Measurements from ENCODE around the gene PPFIA3.

PPFIA3 gene

GRCh38 chr19:49109051-49109450 is 10.3 kb upstream of the PPFIA3 start:
- TF ChIP-seq TAF1 (IDR thresholded peaks at IDR 0.05; ENCODE audit: low read depth): no peak
- TF ChIP-seq, protein P1, sequence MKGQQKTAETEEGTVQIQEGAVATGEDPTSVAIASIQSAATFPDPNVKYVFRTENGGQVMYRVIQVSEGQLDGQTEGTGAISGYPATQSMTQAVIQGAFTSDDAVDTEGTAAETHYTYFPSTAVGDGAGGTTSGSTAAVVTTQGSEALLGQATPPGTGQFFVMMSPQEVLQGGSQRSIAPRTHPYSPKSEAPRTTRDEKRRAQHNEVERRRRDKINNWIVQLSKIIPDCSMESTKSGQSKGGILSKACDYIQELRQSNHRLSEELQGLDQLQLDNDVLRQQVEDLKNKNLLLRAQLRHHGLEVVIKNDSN (IDR thresholded peaks at IDR 0.05): no peak

GRCh38 chr19:49109569-49110233 is 9.6 kb upstream of the PPFIA3 start:
- TF ChIP-seq CREB1 (IDR thresholded peaks at IDR 0.05; ENCODE audit: low read depth) (no peak), YY1 (IDR thresholded peaks at IDR 0.05; ENCODE audit: low read depth) (no peak), ZBTB7A (IDR thresholded peaks at IDR 0.05; ENCODE audit: low read depth) (no peak), TEAD4 (IDR thresholded peaks at IDR 0.05) (no peak), RAD21 (IDR thresholded peaks at IDR 0.05; ENCODE audit: low read depth) (no peak), FOXM1 (IDR thresholded peaks at IDR 0.05; ENCODE audit: borderline replicate concordance, low read depth) (no peak), TAF1 (IDR thresholded peaks at IDR 0.05; ENCODE audit: low read depth) (no peak)
- TF ChIP-seq, protein P2, sequence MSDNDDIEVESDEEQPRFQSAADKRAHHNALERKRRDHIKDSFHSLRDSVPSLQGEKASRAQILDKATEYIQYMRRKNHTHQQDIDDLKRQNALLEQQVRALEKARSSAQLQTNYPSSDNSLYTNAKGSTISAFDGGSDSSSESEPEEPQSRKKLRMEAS (IDR thresholded peaks at IDR 0.05): no peak
- TF ChIP-seq, protein P1 (IDR thresholded peaks at IDR 0.05): no peak

DNA sequence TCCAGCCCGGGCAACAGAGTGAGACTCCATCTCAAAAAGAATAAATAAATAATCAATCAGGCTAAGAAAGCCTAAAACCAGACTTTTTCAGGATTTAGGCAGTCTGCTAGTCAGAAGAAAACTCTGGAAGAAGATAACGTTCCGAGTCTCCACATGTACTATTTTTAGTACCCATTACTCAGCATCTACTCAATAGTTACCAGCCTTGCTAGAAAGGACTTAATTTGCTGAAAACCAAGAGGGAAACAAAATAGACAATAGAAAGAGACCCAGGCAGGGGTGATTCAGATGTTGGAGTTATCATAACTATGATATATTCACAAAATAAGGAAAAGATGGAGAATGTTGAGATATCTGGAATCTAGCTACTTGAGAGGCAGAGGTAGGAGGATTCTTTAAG is 8.8 kb upstream of the PPFIA3 start:
- no peak for TF ChIP-seq NFIC (IDR thresholded peaks at IDR 0.05)
- TF ChIP-seq TAF1 (IDR thresholded peaks at IDR 0.05; ENCODE audit: low read depth): no peak
- no peak for TF ChIP-seq YY1 (IDR thresholded peaks at IDR 0.05; ENCODE audit: low read depth)
- TF ChIP-seq TEAD4 (IDR thresholded peaks at IDR 0.05): no peak
- no peak for TF ChIP-seq REST (IDR thresholded peaks at IDR 0.05; ENCODE audit: low read depth)
- TF ChIP-seq, protein P1 (IDR thresholded peaks at IDR 0.05): no peak
- TF ChIP-seq RAD21 (IDR thresholded peaks at IDR 0.05; ENCODE audit: low read depth): no peak
- TF ChIP-seq, protein P2 (IDR thresholded peaks at IDR 0.05): no peak

DNA sequence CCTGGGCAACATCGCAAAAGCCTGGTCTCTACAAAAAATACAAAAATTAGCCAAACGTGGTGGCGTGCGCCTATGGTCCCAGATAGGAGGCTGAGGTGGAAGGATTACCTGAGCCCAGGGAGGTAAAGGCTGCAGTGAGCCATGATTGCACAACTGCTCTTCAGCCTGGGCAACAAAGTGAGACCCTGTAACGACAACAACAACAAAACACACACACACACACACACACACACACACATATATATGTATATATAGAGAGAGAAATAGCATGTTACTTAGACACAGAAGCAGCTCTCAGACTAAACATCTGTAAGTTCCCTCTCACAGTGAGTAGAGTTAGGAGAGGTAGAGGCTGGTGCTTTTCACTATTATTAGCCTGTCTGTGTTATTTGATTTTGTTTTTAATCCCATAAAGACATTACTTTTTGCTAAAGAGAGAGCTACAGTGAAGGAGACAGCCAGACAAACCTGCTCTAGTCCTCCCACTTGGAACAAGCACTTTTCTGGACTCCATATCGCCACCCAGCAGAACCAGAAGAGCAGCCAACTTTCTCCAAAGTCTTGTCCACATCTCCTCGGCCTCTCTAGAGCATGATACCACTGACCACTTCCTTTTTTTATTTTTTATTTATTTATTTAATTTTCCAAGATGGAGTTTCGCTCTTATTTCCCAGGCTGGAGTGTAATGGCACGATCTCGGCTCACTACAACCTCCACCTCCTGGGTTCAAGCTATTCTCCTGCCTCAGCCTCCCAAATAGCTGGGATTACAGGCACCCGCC is 7.9 kb upstream of the PPFIA3 start:
- TF ChIP-seq ZBTB7A (IDR thresholded peaks at IDR 0.05; ENCODE audit: low read depth) (no peak), FOXM1 (IDR thresholded peaks at IDR 0.05; ENCODE audit: borderline replicate concordance, low read depth) (no peak), EGR1 (IDR thresholded peaks at IDR 0.05) (no peak), YY1 (IDR thresholded peaks at IDR 0.05; ENCODE audit: low read depth) (no peak), NFIC (IDR thresholded peaks at IDR 0.05) (no peak), RAD21 (IDR thresholded peaks at IDR 0.05; ENCODE audit: low read depth) (no peak), TCF12 (IDR thresholded peaks at IDR 0.05; ENCODE audit: low read depth) (no peak), TAF1 (IDR thresholded peaks at IDR 0.05; ENCODE audit: low read depth) (no peak), CREB1 (IDR thresholded peaks at IDR 0.05; ENCODE audit: low read depth) (no peak), TEAD4 (IDR thresholded peaks at IDR 0.05) (no peak), CEBPB (IDR thresholded peaks at IDR 0.05) (no peak; the same call in 1 of the 2 replicates), EP300 (IDR thresholded peaks at IDR 0.05; ENCODE audit: borderline replicate concordance) (no peak), REST (IDR thresholded peaks at IDR 0.05; ENCODE audit: low read depth) (no peak)
- TF ChIP-seq, protein P2 (IDR thresholded peaks at IDR 0.05): no peak
- TF ChIP-seq, protein P1 (IDR thresholded peaks at IDR 0.05): no peak
